ENCODE data around the gene S100A12. TPM values are rescaled to one million over a fixed set of nuclear protein-coding genes. Genes with fewer than 3 reads are reported as not detected.
"Not testable (repeated sequence)": the region's sequence is repeated elsewhere in the genome, so short reads cannot be mapped to it uniquely, and the experiment has no call there.

The S100A12 gene
- 2.4 TPM for total RNA-seq
- long read RNA-seq, result 0 reads

DNA sequence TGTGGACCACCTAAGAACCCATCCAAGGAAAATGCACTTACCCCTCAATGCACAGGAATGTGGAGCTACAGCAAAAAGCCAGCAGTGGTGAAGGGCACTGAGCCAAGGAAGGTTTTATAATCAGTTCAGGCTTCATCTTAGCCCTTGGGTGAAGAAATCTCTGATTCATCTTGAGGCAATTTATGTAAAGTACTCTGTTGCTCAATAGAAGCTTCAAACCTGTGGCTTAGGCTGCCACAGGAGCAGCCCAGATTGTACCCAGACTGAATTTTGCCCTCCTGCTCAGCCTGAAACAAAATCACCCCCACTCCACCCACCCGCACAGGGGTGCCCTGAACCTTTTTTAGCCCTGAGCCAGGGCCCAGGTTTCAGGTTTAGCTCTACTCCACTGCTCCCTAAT lies at the start of gene S100A12:
Gene S100A12, minus strand, starts transcription at position 111 of the 400 bp plus-strand sequence. CDS start 1,029 bp downstream, outside the sequence.
- intact Hi-C loops (cut with DNase I), result no loop called here
- no peak for ATAC-seq (ENCODE audit: poor library complexity)

DNA sequence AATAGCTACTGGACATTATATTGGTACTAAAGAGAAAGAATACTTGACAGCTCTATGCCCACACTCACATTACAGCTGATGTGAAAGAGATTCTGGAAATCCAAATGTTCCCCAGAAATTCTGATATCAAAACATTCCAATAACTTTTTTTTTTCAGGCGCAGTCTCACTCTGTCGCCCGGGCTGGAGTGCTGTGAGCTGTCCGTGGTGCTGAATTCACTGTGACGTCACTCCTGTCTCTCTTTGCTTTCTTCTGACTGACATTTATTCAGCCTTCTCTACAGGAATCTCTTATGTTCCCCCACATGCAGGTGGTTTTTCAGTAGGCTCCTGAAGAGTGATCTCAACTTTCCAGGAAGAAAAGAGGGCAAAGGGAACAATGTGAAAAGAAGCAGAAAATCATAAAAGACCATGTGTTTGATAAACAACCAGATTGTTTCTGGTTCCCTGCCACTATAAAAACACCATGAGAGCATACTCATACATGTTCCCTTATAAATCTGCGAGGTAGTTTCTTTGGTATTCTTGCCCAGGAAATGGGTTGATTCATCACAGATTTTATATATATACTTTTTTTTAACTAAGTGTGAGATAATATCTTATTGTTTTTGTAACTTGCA lies 47.1 kb upstream of the S100A12 start:
- DNase-seq, result peak; percentile 75
- peak; percentile 68 for ATAC-seq (ENCODE audit: poor library complexity)
- intact Hi-C loops (cut with DNase I), result no loop called here

More for the DNA sequence above, at the start of gene S100A12:
- DNase-seq, result no peak

DNA sequence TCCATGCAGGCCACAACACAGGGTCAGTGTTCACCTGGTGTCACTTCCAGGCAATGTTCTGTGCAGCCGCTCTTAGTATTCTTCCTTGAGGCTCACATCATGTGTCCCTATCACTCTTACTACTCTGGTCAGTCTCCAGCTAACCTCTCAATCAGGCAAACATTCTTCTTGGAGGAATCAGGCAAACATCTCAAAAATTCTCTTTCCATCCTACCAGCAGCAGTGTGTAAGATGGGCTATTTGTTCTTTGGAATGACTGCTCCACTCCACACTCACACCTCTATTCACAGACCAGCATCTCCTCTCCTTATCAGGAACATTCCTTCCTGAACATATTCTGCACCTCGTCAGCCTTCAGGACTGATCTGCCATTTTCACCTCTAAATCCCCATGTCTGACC lies 44.9 kb upstream of the S100A12 start:
- DNase-seq (no peak), ATAC-seq (ENCODE audit: poor library complexity) (no peak)
- intact Hi-C loops (cut with DNase I), result no loop called here

DNA sequence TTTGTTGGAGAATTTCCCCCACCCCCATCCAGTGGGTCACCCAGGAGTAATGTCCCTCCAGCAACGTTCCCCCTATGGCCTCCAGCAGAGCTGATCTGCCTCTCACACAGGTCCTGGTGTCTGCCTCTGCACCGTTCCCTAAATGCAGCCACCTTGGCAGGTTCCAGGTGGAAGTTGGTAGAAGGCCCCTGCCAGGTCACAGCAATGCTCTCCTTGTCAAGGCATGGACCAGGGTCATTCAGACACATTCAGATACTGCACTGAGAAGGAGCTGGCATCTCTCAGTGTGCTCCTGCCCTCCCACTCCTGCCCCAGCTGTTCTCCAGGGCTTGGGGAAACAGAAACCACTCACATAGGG lies 44.0 kb upstream of the S100A12 start:
- intact Hi-C loops (cut with DNase I); ATAC-seq (ENCODE audit: poor library complexity); DNase-seq: not testable (repeated sequence)

DNA sequence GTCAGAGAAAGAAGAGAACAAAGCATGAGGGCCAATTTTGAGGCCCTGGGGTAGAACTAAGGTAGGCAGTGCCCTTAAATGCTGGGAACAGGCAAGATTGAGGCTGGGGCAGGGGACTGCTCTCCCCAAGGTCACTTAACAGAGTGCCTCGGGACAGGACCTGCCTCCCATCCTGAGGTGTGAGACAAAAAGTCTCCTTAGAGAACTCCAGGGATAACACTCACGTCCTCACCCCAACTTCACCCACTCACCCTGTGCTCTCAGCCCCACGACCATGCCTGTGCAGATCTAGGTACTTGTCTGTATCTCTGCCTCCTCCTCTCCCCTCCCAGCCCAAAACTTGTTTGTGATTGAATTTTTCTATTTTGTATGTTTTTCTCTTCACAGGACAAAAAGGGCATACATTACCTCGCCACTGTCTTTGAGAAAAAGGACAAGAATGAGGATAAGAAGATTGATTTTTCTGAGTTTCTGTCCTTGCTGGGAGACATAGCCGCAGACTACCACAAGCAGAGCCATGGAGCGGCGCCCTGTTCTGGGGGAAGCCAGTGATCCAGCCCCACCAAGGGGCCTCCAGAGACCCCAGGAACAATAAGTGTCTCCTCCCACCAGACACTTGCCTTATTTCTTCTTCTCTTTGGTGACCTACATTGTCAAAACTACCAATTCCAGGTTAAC lies 43.5 kb upstream of the S100A12 start:
- intact Hi-C loops (cut with DNase I); DNase-seq; ATAC-seq (ENCODE audit: poor library complexity): not testable (repeated sequence)

DNA sequence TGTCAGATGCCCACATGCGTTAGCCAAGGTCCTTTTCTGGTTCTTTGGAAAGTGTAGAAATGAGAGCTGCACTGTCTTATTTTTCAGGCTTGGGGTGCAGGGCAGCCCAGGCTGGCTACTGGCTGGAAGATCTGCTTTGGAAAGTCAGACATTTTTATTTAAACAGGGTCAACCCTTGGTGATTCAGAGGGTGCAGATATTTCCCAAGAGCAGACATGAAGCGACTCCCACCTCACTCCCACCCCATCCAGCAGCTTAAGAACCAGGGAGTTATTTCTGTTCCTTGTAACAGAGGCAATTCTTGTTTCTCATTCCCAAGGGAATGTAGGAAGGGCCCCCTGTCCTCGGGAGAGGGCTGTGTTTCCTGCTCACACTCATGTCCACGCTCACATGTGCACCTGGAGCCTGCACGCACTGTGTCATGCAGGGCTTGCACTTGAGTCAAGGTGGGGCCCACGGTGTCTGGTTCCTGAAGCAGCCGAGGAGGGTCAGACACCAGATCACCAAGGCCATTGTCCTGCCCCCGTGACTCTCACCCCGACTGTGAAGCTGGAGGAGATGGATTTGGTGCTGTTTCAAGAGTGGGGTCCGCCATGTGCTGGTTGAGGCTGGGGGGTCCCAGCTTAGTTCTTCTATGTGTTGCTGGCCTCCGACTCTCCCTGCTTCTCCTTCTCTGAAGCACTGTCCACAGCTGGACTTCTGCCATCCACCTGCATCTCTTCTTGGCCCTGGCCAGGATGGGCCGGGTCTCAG lies 41.9 kb upstream of the S100A12 start:
- intact Hi-C loops (cut with DNase I), result no loop called here
- ATAC-seq (ENCODE audit: poor library complexity), result no peak
- DNase-seq, result no peak

DNA sequence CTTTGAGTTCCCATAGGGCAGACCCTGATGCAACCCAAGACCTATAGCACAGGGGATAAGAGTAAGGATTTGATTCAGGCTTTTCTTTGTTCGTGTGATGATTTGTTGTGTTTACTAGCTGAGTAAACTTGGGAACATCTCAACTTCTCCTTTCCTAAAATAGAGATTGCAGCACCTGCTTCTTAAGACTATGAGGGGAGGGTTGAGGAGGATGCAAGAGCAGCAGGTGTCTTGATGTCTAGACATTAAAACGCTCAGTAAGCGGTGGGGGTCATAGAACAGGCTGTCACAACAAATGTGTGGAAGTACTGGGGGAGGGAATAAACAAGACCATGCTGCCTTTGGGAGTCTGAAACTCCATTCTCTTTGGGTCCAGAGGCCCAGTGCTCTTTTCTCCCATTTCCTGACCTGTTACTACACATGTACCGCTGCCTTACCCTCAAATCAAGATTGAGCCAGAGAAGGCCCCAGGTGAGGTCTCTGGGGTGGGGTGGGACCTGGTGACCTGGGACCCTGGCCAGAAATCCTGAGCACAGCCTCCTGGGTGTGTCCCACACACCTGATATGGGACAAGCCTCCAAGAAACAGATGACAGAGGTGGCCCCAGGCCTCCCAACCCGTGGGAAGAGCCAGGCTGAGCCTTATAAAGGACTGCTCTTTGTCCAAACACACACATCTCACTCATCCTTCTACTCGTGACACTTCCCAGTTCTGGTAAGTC lies 40.6 kb upstream of the S100A12 start, which contains the start of gene S100A7A:
Gene S100A7A, plus strand, starts transcription at position 671 of the 721 bp plus-strand sequence. CDS start 1,563 bp downstream, outside the sequence.
- no peak for ATAC-seq (ENCODE audit: poor library complexity)
- intact Hi-C loops (cut with DNase I), result no loop called here
- DNase-seq, result no peak

DNA sequence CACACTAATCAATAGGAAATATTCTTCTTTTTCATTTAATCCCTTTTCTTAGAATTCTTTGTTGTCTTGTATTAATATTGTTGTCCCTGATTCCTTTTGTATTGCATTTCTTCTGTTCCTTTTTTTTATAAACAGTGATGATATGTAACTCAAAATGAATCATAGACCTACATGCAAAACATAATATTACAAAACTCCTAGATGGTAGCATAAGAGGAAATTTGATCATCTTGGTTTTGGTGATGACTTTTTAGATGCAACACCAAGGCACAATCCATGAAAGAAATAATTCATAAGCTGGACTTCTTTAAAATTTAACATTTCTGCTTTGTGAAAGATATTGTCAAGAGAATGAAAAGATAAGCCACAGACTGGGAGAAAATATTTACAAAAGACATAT lies 38.5 kb upstream of the S100A12 start:
- intact Hi-C loops (cut with DNase I); ATAC-seq (ENCODE audit: poor library complexity); DNase-seq: not testable (repeated sequence)

DNA sequence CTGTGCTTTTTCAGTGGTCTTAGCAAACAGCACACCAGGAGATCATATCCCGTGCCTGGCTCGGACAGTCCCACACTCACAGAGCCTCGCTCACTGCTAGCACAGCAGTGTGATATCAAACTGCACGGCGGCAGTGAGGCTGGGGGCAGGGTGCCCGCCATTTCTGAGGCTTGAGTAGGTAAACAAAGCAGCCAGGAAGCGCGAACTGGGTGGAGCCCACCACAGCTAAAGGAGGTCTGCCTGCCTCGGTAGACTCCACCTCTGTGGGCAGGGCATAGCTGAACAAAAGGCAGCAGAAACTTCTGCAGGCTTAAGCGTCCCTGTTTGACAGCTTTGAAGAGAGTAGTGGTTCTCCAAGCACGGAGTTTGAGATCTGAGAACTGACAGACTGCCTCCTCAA lies 31.9 kb upstream of the S100A12 start:
- intact Hi-C loops (cut with DNase I); DNase-seq; ATAC-seq (ENCODE audit: poor library complexity): not testable (repeated sequence)

DNA sequence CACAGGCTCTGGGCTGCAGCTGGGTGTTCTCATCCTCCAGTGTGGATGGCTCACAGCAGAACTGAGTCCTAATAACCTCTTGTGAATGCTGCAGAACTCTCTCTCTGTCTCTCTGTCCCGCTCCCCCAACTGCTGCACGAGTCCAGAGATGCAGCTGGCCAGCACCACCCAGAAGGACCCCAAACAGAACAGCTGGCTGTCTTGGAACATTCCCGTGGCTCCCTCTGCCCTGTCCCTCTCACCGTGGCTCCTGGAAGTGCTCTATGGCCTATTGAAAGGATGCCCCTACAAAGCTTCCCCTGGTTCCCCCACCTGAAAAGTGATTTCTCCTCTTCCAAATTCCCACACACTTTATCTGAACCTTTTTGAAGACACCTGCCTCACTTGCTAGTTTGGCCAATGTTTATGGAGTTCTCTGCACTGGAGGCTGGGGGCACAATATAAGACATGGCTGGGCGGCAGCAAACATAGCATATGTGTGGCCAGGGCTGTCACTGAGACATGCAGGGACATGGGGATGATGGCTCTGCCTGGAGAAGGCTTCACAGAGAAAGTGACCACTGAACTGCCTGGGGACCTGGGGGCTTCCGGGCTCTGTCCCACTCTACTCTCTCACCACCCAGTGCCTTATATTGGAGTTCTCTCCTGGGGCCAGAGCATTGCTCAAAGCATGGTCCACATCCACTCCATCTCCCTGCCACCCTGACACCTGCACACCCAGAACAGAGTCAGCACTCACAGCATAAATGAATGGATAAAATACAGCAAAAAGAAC lies 30.6 kb upstream of the S100A12 start:
- ATAC-seq (ENCODE audit: poor library complexity); intact Hi-C loops (cut with DNase I); DNase-seq: not testable (repeated sequence)

DNA sequence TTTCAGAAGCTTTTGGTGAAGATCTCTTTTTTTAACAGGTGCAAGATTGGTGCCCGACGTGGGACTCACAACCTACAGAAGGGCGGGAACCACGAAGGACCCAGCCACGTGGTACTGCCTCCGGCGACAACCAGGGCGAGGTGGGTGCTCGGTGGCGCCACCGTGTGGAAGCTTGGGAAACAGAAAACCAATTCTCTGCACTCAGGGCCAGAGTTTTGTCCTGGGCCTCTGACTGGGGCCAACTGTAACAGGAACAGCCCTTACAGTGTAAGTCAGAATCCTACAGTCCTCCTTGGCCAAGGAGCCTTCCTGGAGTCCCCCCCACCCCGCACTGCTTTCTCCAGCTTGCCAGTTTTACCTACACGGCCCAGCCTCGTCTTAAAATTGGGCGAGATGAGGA lies 29.3 kb upstream of the S100A12 start:
- peak; percentile 74 for DNase-seq
- ATAC-seq (ENCODE audit: poor library complexity), result peak; percentile 60
- intact Hi-C loops (cut with DNase I), result no loop called here

DNA sequence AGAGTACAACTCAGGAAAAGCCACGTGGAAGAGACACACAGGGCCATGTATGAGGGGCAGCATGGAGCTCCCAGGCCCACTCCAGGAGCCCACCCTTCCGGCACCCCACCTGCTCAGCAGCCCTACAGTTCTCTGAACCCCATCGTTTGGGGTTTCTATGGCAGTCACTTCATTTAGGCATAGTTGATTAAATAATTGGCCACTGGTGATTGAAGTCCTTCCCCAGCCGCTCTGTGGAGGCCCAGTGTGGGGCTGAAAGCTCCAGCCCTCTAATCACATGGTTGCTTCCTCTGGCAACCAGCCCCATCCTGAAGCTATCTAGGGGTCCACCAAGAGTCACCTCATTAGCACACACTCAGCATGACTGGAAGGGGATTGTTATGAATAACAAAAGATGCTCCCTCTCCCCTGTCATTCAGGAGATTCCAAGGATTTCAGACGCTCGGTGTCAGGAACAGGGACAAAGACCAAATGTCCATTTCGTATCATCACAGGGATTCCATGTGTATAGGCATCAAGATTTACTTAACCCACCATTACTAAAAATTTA lies 28.7 kb upstream of the S100A12 start:
- no peak for ATAC-seq (ENCODE audit: poor library complexity)
- intact Hi-C loops (cut with DNase I), result no loop called here
- no peak for DNase-seq

DNA sequence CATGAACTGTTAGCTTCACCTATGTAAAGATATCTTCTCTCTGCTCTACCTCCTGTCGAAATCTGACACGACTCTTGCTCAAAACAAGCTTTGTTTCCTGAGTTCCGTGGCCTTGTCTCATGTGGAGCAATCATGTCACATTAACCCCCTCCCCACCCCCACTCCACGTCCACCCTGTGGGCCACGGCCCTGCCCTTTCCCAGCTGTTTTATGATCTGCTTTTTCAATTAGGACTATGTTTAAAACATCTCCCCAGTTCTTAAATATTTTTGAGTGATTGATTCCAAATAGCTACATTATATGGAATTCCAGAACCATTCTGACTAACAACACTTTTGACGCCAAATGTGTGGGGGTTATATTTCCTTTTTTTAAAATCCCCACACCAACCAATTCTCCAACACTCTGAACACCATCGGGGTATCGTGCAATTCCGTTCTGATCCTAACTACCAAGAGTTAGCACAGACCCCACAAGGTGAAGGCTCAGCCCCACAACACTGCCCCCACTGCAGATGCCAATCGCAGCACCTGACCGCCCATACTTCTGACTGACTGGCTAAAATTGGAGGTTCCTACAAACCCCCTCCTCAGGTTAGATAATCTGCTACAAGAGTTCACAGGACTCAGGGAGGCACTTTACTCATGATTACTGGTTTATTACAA lies 28.1 kb upstream of the S100A12 start:
- DNase-seq, result no peak
- ATAC-seq (ENCODE audit: poor library complexity), result no peak
- intact Hi-C loops (cut with DNase I), result no loop called here

DNA sequence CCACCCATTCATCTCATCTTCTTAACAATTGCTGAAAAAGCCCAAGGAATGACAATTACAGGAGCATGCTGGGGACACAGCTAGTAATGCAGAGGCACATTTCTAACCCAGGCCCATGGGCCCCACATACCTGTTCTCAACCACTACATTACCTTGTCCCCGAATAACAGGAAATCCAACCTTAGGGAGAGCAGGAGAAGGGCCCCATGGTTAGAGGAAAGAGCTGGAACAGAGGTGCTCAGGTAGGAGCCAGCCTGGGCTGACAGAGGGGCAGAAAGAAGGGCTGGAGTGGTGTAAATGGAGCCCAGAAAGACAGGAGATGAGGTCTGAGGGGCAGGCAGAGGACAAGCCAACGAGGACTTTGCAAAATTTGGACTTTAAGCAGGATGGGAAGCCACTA lies 26.8 kb upstream of the S100A12 start:
- DNase-seq (no peak), ATAC-seq (ENCODE audit: poor library complexity) (no peak)
- intact Hi-C loops (cut with DNase I), result no loop called here

DNA sequence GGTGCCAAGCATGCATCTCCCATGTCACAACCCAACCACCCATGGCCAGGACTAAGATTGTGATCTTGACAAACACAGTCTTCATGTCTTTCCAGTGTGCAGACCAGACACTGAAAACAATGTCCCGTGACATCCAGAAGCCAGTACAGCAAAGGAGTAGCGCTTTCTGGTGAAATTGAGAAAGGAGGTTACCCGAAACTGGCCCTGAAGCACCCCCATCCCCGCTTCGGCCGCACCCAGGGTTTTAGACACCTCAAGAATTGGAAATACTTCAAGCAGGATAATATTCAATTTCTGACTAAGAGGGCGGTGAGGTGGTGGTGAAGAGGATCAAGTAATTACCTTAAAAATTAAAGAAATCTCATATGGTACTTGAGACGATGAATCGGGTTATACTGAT lies 26.0 kb upstream of the S100A12 start:
- DNase-seq, result no peak
- ATAC-seq (ENCODE audit: poor library complexity), result no peak
- intact Hi-C loops (cut with DNase I), result no loop called here

DNA sequence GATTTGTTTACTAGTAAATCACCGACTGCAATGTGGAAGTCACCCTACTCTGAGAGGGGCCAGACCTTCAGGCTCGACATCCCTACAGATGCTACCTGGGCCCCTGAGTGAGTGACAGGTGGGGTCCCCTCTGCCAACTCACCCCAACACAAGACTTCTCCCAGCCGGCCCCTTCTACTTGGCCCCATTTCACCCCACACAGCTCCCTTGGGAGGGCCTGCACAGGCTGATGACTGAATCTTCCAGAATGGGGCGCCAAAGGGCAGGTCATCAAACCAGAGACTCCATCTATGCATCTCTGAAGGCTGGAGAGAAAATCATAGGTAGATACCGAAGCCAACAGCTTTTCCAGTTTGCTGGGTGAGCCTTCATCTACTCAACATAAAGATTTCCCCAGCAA lies 24.8 kb upstream of the S100A12 start:
- intact Hi-C loops (cut with DNase I), result no loop called here
- ATAC-seq (ENCODE audit: poor library complexity) (no peak), DNase-seq (no peak)

DNA sequence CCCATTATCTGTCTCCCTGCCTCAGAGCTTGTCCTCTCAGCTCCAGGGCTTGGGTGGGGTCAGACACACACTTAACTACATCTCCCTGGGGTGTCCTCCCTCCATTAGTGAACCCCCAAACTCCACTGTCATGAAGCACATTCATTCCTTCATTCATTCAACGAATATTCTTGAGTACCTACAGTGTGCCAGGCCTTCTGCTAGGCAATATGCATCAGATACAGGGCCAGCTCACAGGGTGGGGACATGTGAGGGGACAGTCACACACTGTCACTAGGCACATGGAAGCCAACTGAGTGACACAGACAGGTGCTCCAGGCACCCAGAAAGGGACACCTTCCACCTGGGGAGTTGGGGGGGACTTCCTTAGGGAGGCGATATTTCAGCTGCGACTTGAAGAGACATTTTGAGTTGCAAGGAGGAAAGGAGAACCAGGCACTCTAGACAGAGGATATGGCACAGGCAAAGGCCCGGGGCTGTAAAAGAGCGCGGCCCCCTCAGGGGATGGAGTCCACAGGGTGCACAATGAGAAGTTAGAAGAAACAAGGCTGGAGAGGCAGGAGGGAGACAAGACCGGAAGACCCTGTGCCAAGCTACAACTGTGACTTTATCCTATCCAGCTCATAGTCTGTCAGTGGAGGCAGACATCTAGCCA lies 24.1 kb upstream of the S100A12 start:
- ATAC-seq (ENCODE audit: poor library complexity) (no peak), DNase-seq (no peak)
- intact Hi-C loops (cut with DNase I), result no loop called here

Data from Right ventricle myocardium superior (tissue), 1 donor.